SK-N-SH (cell line): Measurements from ENCODE around the gene MACO1. TPM values are rescaled to one million over a fixed set of nuclear protein-coding genes. Genes with fewer than 3 reads are reported as not detected.
"Not testable (repeated sequence)": the region's sequence is repeated elsewhere in the genome, so short reads cannot be mapped to it uniquely, and the experiment has no call there.

Experiments
- CTCF ChIA-PET: fragments of 300-600, 350-600 bp; formaldehyde crosslinking; extraction: SDS; loops from one replicate; lab custom pipeline; 2021; lab: Yijun Ruan, JAX
- POLR2A ChIA-PET: fragments of 350-600 bp; sonication (Branson Sonifier 250); formaldehyde crosslinking; extraction: SDS; loops from one replicate; lab custom pipeline; 2020; ENCODE audit warnings: antibody characterized with exemption, inconsistent platforms; lab: Yijun Ruan, JAX
- DNase-seq: peaks from one replicate; pipeline ENCODE4 v3.0.0; 2012
- H2AFZ ChIP-seq: fragments of 200-600 bp; sonication (generic); 2 replicates; pipeline ENCODE4 v1.8.1; 2016; ENCODE audit warnings: antibody characterized with exemption, mild to moderate bottlenecking, low read depth
- H3F3A ChIP-seq: fragments of 200-600 bp; sonication (generic); replicated peaks from 2 replicates; pipeline ENCODE3; 2016; ENCODE audit warnings: antibody characterized with exemption, mild to moderate bottlenecking; ENCODE audit not compliant: insufficient read depth
- H3K27ac ChIP-seq, 2 experiments: fragments of 200-500 bp in 1 of 2; fragments of 200-600 bp in 1 of 2; sonication (Bioruptor generic) in 1 of 2; sonication (generic), shearing (Covaris generic) in 1 of 2; 2 replicates each; pipeline versions ENCODE4 v1.5.1 to v1.6.1; 2014 to 2016; ENCODE audit warnings: low read depth in 2 of 2, inconsistent platforms in 1 of 2, low read length in 1 of 2, mild to moderate bottlenecking in 1 of 2, mixed read lengths in 1 of 2
- H3K27me3 ChIP-seq: fragments of 200-600 bp; sonication (generic), shearing (Covaris generic); 2 replicates; pipeline ENCODE4 v1.6.1; 2016; ENCODE audit warnings: mixed run types; ENCODE audit not compliant: insufficient read depth
- H3K36me3 ChIP-seq, 2 experiments: fragments of 200-500 bp in 1 of 2; fragments of 200-600 bp in 1 of 2; sonication (Bioruptor generic) in 1 of 2; sonication (generic) in 1 of 2; replicated peaks in 1 of 2; 2 replicates each; pipeline versions ENCODE3 to v1.5.1; 2014 to 2016; ENCODE audit warnings: low read length in 1 of 2, mild to moderate bottlenecking in 1 of 2; ENCODE audit not compliant: insufficient read depth in 2 of 2, control insufficient read depth in 1 of 2
- H3K4me1 ChIP-seq, 2 experiments: fragments of 200-500 bp in 1 of 2; fragments of 200-600 bp in 1 of 2; sonication (Bioruptor generic) in 1 of 2; sonication (generic), shearing (Covaris generic) in 1 of 2; 2 replicates each; pipeline versions ENCODE4 v1.5.1 to v1.6.1; 2014 to 2016; ENCODE audit warnings: low read depth in 1 of 2, low read length in 1 of 2, mixed run types in 1 of 2; ENCODE audit not compliant: insufficient read depth in 2 of 2, control insufficient read depth in 1 of 2
- H3K4me2 ChIP-seq: fragments of 200-600 bp; sonication (generic), shearing (Covaris generic); 2 replicates; pipeline ENCODE4 v1.6.1; 2017; ENCODE audit warnings: mixed run types
- H3K4me3 ChIP-seq, 2 experiments: fragments of 200-500 bp in 1 of 2; fragments of 200-600 bp in 1 of 2; sonication (Bioruptor generic) in 1 of 2; sonication (generic), shearing (Covaris generic) in 1 of 2; 2 replicates each; pipeline versions ENCODE4 v1.5.1 to v1.8.1; 2014 to 2016; ENCODE audit warnings: low read depth in 2 of 2, inconsistent platforms in 1 of 2, low read length in 1 of 2, mild to moderate bottlenecking in 1 of 2, mixed read lengths in 1 of 2, moderate library complexity in 1 of 2
- H3K79me2 ChIP-seq: fragments of 200-600 bp; sonication (generic); 2 replicates; pipeline ENCODE4 v1.8.1; 2017; ENCODE audit warnings: mild to moderate bottlenecking; ENCODE audit not compliant: insufficient read depth
- H3K9ac ChIP-seq: fragments of 200-600 bp; sonication (generic); 2 replicates; pipeline ENCODE4 v1.6.1; 2017; ENCODE audit warnings: mixed run types
- H3K9me2 ChIP-seq: fragments of 200-600 bp; sonication (generic); 2 replicates; pipeline ENCODE4 v1.6.1; 2017; ENCODE audit warnings: mixed run types
- H3K9me3 ChIP-seq: fragments of 200-600 bp; sonication (generic); 2 replicates; pipeline ENCODE4 v1.6.1; 2017; ENCODE audit warnings: mixed run types, mild to moderate bottlenecking, moderate library complexity
- H4K20me1 ChIP-seq: fragments of 200-600 bp; sonication (generic); 2 replicates; pipeline ENCODE4 v1.6.1; 2017; ENCODE audit warnings: mild to moderate bottlenecking, mixed run types; ENCODE audit not compliant: insufficient read depth
- ELF1 ChIP-seq: IDR thresholded peaks from 2 replicates; pipeline ENCODE4 v1.4.0; 2012
- EZH2phosphoT487 ChIP-seq: fragments of 200-600 bp; sonication (generic); IDR thresholded peaks from 2 replicates; pipeline ENCODE4 v1.6.1; 2017; ENCODE audit warnings: low read depth, mixed run types, mild to moderate bottlenecking, antibody characterized with exemption, moderate library complexity, borderline replicate concordance
- FOXM1 ChIP-seq: IDR thresholded peaks from 2 replicates; pipeline ENCODE4 v1.4.0; 2012; ENCODE audit warnings: low read depth, mild to moderate bottlenecking
- GABPA ChIP-seq: IDR thresholded peaks from 2 replicates; pipeline ENCODE4 v1.4.0; 2012; ENCODE audit warnings: low read depth, mild to moderate bottlenecking
- MXI1 ChIP-seq: IDR thresholded peaks from 2 replicates; pipeline ENCODE4 v1.6.1; 2012; ENCODE audit warnings: mild to moderate bottlenecking, low read depth, low read length, improper control_type of control experiment
- POLR2AphosphoS5 ChIP-seq: IDR thresholded peaks from 2 replicates; pipeline ENCODE4 v1.6.1; 2012; ENCODE audit warnings: low read depth, low read length
- RFX5 ChIP-seq: IDR thresholded peaks from 2 replicates; pipeline ENCODE4 v1.6.1; 2012; ENCODE audit warnings: mild to moderate bottlenecking, improper control_type of control experiment, low read length
- SIN3A ChIP-seq: IDR thresholded peaks from 2 replicates; pipeline ENCODE4 v1.6.1; 2012; ENCODE audit warnings: low read depth, mild to moderate bottlenecking, low read length, moderate library complexity, borderline replicate concordance
- SMC3 ChIP-seq: IDR thresholded peaks from 2 replicates; pipeline ENCODE4 v1.6.1; 2012; ENCODE audit warnings: low read depth, low read length, improper control_type of control experiment
- YY1 ChIP-seq: IDR thresholded peaks from 2 replicates; pipeline ENCODE4 v1.4.0; 2012; ENCODE audit warnings: low read depth, mild to moderate bottlenecking
- ZBTB33 ChIP-seq: IDR thresholded peaks from 2 replicates; pipeline ENCODE4 v1.4.0; 2012; ENCODE audit warnings: low read depth, borderline replicate concordance
- WGBS: methylation state at CpG from one replicate; pipeline ENCODE4 v1.1.6; 2017; ENCODE audit warnings: low lambda C conversion rate; 5-methylcytosine and 5-hydroxymethylcytosine counted together
- polyA plus RNA-seq, 3 experiments: library from polyadenylated mRNA; depleted of rRNA; stranded (reverse); fragments of >200 nt; gene quantifications; 2 replicates each; pipeline ENCODE4 v1.2.3, GENCODE V29; 2012
- TF ChIP-seq, protein P1 (sequence below): fragments of 150-350 bp; IDR thresholded peaks from 2 replicates; pipeline ENCODE4 v1.6.1; 2016; ENCODE audit warnings: mild to moderate bottlenecking, low read depth, low read length
- TF ChIP-seq, protein P2 (sequence below): IDR thresholded peaks from 2 replicates; pipeline ENCODE4 v1.4.0; 2012; ENCODE audit warnings: low read depth, borderline replicate concordance

Gene MACO1
- polyA plus RNA-seq, 1 of the 3 experiments (the other 2 are of a cell fraction), result 6.9 TPM

- TF ChIP-seq, protein P1, sequence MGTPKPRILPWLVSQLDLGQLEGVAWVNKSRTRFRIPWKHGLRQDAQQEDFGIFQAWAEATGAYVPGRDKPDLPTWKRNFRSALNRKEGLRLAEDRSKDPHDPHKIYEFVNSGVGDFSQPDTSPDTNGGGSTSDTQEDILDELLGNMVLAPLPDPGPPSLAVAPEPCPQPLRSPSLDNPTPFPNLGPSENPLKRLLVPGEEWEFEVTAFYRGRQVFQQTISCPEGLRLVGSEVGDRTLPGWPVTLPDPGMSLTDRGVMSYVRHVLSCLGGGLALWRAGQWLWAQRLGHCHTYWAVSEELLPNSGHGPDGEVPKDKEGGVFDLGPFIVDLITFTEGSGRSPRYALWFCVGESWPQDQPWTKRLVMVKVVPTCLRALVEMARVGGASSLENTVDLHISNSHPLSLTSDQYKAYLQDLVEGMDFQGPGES, result peak; percentile 96
- no peak for TF ChIP-seq FOXM1
- TF ChIP-seq RFX5, result 0 out of 2 replicates have a peak, but pooled peaks have one; percentile 49
- TF ChIP-seq ZBTB33, result no peak
- no peak; the same call in 1 of the 2 replicates for TF ChIP-seq GABPA
- no peak for TF ChIP-seq SMC3
- TF ChIP-seq SIN3A, result no peak
- TF ChIP-seq EZH2phosphoT487, result no peak
- TF ChIP-seq MXI1, result peak; percentile 95
- 0 out of 2 replicates have a peak, but pooled peaks have one; percentile 16 for TF ChIP-seq YY1
- no peak for TF ChIP-seq ELF1
- TF ChIP-seq POLR2AphosphoS5, result peak; percentile 84
- TF ChIP-seq, protein P2, sequence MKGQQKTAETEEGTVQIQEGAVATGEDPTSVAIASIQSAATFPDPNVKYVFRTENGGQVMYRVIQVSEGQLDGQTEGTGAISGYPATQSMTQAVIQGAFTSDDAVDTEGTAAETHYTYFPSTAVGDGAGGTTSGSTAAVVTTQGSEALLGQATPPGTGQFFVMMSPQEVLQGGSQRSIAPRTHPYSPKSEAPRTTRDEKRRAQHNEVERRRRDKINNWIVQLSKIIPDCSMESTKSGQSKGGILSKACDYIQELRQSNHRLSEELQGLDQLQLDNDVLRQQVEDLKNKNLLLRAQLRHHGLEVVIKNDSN, result no peak
These were observed at the start of gene MACO1 (continued) for GRCh38 chr1:25430073-25430966.

DNA sequence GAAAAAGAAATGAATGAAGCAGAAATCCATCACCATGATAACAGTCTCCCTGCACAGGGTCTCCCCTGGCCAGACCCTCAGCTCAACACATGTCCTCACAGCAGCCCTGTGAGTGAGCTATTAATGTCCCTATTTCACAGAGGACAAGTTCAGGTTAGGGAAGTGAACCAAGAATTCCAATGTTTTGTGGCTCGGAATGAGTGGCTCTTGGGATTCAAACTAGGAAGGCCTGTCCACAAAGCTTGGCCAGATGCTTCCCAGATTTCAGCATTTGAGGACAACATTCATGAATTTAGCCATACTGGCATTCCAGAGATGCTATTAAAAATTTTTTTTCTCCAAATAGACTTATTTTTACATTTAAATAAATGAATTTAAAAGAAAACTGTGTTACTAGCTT is 48.2 kb upstream of the MACO1 start:
- H3K27ac ChIP-seq, H2AFZ ChIP-seq, H4K20me1 ChIP-seq, H3K9me3 ChIP-seq, H3F3A ChIP-seq, H3K36me3 ChIP-seq, H3K4me3 ChIP-seq, H3K9ac ChIP-seq, H3K4me1 ChIP-seq, H3K79me2 ChIP-seq, H3K9me2 ChIP-seq, DNase-seq, H3K4me2 ChIP-seq, POLR2A ChIA-PET, H3K27me3 ChIP-seq: not testable (repeated sequence)
- CTCF ChIA-PET, result interaction anchor here (0.6 kb wide), 1 partner anchor 10 kb away, joined by 3 read pairs; no protein-coding TSS in a partner anchor
- WGBS, result 86% methylated on average over 1 of the region's 1 CpG

DNA sequence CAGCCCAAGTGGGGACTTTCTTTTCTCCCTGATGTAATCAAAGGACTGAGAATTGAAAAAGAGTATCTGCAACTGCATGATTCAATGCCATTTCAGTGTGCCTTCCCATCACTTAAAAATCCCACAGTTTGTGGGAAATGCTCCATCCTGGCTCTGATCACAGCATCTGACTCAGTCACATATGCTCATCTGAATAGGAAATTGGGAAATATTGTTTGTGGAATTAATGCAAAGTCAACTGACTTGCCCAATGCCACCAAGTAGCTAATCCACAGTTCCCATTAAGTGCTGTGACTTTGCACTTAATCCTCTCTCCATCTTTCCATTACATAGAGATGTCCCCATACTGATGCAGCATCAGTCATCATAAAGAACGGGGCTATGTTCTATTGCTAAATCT is 47.6 kb upstream of the MACO1 start:
- H3K36me3 ChIP-seq, H3K4me1 ChIP-seq, DNase-seq, H3K79me2 ChIP-seq, H3K9me3 ChIP-seq, H3K27ac ChIP-seq, POLR2A ChIA-PET, H3K4me2 ChIP-seq, H3K27me3 ChIP-seq, H3K9ac ChIP-seq, H4K20me1 ChIP-seq, H3K4me3 ChIP-seq, H3F3A ChIP-seq, H3K9me2 ChIP-seq, H2AFZ ChIP-seq: not testable (repeated sequence)
- 75% methylated on average over 1 of the region's 1 CpG for WGBS
- CTCF ChIA-PET, result interaction anchor here (0.6 kb wide), 1 partner anchor 10 kb away, joined by 3 read pairs; no protein-coding TSS in a partner anchor

DNA sequence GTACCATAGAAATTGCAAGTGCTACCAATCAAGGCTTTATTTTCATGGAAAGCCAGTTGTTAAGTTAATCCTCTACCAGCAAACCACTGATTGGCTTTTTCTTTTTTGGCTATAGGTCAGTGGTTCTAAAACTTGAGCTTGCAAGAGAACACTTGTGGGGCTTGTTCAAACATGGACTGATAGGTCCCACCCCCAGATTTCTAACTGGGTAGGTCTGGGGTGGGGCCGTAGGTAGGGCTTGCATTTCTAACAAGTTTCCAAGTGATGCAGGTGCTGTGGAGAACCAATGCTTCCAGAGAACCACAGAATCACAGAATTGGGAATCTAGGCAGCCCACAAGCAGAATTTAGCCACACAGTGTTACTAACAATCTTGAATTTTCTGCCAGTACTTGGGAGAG is 46.8 kb upstream of the MACO1 start:
- H3K9me2 ChIP-seq, POLR2A ChIA-PET, H3F3A ChIP-seq, CTCF ChIA-PET, H2AFZ ChIP-seq, H3K36me3 ChIP-seq, H3K27ac ChIP-seq, H3K4me2 ChIP-seq, H3K4me3 ChIP-seq, H4K20me1 ChIP-seq, H3K4me1 ChIP-seq, DNase-seq, H3K27me3 ChIP-seq, H3K79me2 ChIP-seq, H3K9me3 ChIP-seq, H3K9ac ChIP-seq: not testable (repeated sequence)
- WGBS, result no CpG with 5 or more reads among the region's 1 CpG
